Activated CD4-positive, CD25-positive, alpha-beta regulatory T cell treated with anti-CD3 and anti-CD28 coated beads, Interleukin-2, amount 50 U/mL, for 72 hours (primary cell): ENCODE results near the gene PARD3.

Experiments
- DNase-seq: peaks from one replicate; pipeline ENCODE4 v3.0.0; 2021

Gene PARD3

GRCh38 chr10:34524369-34525091 lies 290.6 kb downstream of the PARD3 start:
- no peak for DNase-seq

- DNase-seq = no peak
These were observed 291.9 kb downstream of the PARD3 start for GRCh38 chr10:34523017-34523767.

GRCh38 chr10:34522546-34522945 lies 292.6 kb downstream of the PARD3 start:
- no peak for DNase-seq

GRCh38 chr10:34520510-34520909 lies 294.6 kb downstream of the PARD3 start:
- no peak for DNase-seq

GRCh38 chr10:34520084-34520483 lies 295.0 kb downstream of the PARD3 start:
- DNase-seq = no peak

- no peak for DNase-seq
These were observed 300.8 kb downstream of the PARD3 start for GRCh38 chr10:34514290-34514689.

GRCh38 chr10:34513636-34514035 lies 301.5 kb downstream of the PARD3 start:
- no peak for DNase-seq

- no peak for DNase-seq
These were observed 307.9 kb downstream of the PARD3 start for GRCh38 chr10:34507217-34507616.

GRCh38 chr10:34506786-34507185 lies 308.3 kb downstream of the PARD3 start:
- no peak for DNase-seq

GRCh38 chr10:34505338-34505737 lies 309.8 kb downstream of the PARD3 start:
- DNase-seq = no peak

- no peak for DNase-seq
These were observed 310.6 kb downstream of the PARD3 start for GRCh38 chr10:34504534-34504933.

GRCh38 chr10:34503704-34504103 lies 311.4 kb downstream of the PARD3 start:
- DNase-seq = no peak

GRCh38 chr10:34499612-34500279 lies 315.4 kb downstream of the PARD3 start:
- DNase-seq = no peak

- no peak for DNase-seq
These were observed 316.3 kb downstream of the PARD3 start for GRCh38 chr10:34498821-34499220.

GRCh38 chr10:34495938-34496337 lies 319.2 kb downstream of the PARD3 start:
- DNase-seq = no peak

GRCh38 chr10:34494012-34494411 lies 321.1 kb downstream of the PARD3 start:
- no peak for DNase-seq

- no peak for DNase-seq
These were observed 323.0 kb downstream of the PARD3 start for GRCh38 chr10:34492081-34492480.

GRCh38 chr10:34491678-34492077 lies 323.4 kb downstream of the PARD3 start:
- no peak for DNase-seq

GRCh38 chr10:34489973-34490745 lies 324.9 kb downstream of the PARD3 start:
- no peak for DNase-seq

GRCh38 chr10:34489411-34489810 lies 325.7 kb downstream of the PARD3 start:
- DNase-seq = no peak

GRCh38 chr10:34488476-34489130 lies 326.5 kb downstream of the PARD3 start:
- DNase-seq = no peak

- DNase-seq = no peak
These were observed 329.1 kb downstream of the PARD3 start for GRCh38 chr10:34486008-34486407.

- no peak for DNase-seq
These were observed 330.9 kb downstream of the PARD3 start for GRCh38 chr10:34484164-34484563.
